ENCODE measurements around the gene GRID2. TPM values are rescaled to one million over a fixed set of nuclear protein-coding genes. Genes with fewer than 3 reads are reported as not detected.

The GRID2 gene
- total RNA-seq, 2 donors from 2014 or later = 0.28 TPM; not detected in 1

GRCh38 chr4:93466446-93466845 is 1162.7 kb downstream of the GRID2 start:
- H3K27me3 ChIP-seq (replicated peaks; ENCODE audit: insufficient read depth) = no peaks in the 10 kb centered on the region
- DNase-seq (ENCODE audit: low spot score) = no peak
- no peaks in the 10 kb centered on the region for H3K36me3 ChIP-seq
- H3K4me3 ChIP-seq = no peak overlapping the region
- no peak overlapping the region for H3K27ac ChIP-seq
- H3K9me3 ChIP-seq = no peaks in the 10 kb centered on the region
- ATAC-seq (ENCODE audit: insufficient number of reproducible peaks, low FRiP score, low read depth) = no peak
- TF ChIP-seq CTCF (IDR thresholded peaks at IDR 0.05) = no peak
- no peaks in the 10 kb centered on the region for H3K4me1 ChIP-seq (ENCODE audit: control insufficient read depth in 1 of 2, low read depth in 2 of 2)

GRCh38 chr4:93467484-93468155 is 1163.9 kb downstream of the GRID2 start:
- no peaks in the 10 kb centered on the region for H3K4me1 ChIP-seq (ENCODE audit: control insufficient read depth in 1 of 2, low read depth in 2 of 2)
- H3K4me3 ChIP-seq = no peak overlapping the region
- no peak for TF ChIP-seq CTCF (IDR thresholded peaks at IDR 0.05)
- no peaks in the 10 kb centered on the region for H3K9me3 ChIP-seq
- no peaks in the 10 kb centered on the region for H3K27me3 ChIP-seq (replicated peaks; ENCODE audit: insufficient read depth)
- no peak overlapping the region for H3K27ac ChIP-seq
- ATAC-seq (ENCODE audit: insufficient number of reproducible peaks, low FRiP score, low read depth) (no peak), DNase-seq (ENCODE audit: low spot score) (no peak)
- no peaks in the 10 kb centered on the region for H3K36me3 ChIP-seq

- no peak for ATAC-seq (ENCODE audit: insufficient number of reproducible peaks, low FRiP score, low read depth)
- no peak for DNase-seq (ENCODE audit: low spot score)
- no peak overlapping the region for H3K27ac ChIP-seq
These were observed 1165.8 kb downstream of the GRID2 start for GRCh38 chr4:93469560-93469959.

GRCh38 chr4:93475730-93476129 is 1172.0 kb downstream of the GRID2 start:
- no peak for ATAC-seq (ENCODE audit: insufficient number of reproducible peaks, low FRiP score, low read depth)
- H3K4me1 ChIP-seq (ENCODE audit: control insufficient read depth in 1 of 2, low read depth in 2 of 2) = no peaks in the 10 kb centered on the region
- DNase-seq (ENCODE audit: low spot score) = no peak
- no peak for TF ChIP-seq CTCF (IDR thresholded peaks at IDR 0.05)
- H3K9me3 ChIP-seq = no peaks in the 10 kb centered on the region
- no peak overlapping the region for H3K4me3 ChIP-seq
- H3K27ac ChIP-seq = no peak overlapping the region
- H3K36me3 ChIP-seq = no peaks in the 10 kb centered on the region
- H3K27me3 ChIP-seq (replicated peaks; ENCODE audit: insufficient read depth) = no peaks in the 10 kb centered on the region

More at GRCh38 chr4:93469560-93469959, 1165.8 kb downstream of the GRID2 start:
- no peak overlapping the region for H3K4me3 ChIP-seq
- H3K9me3 ChIP-seq = no peaks in the 10 kb centered on the region
- H3K4me1 ChIP-seq (ENCODE audit: control insufficient read depth in 1 of 2, low read depth in 2 of 2) = no peaks in the 10 kb centered on the region
- no peaks in the 10 kb centered on the region for H3K27me3 ChIP-seq (replicated peaks; ENCODE audit: insufficient read depth)
- no peak for TF ChIP-seq CTCF (IDR thresholded peaks at IDR 0.05)
- no peaks in the 10 kb centered on the region for H3K36me3 ChIP-seq

GRCh38 chr4:93478805-93479204 is 1175.0 kb downstream of the GRID2 start:
- Histone ChIP-seq H3K4me1 (ENCODE audit: control insufficient read depth in 1 of 2, low read depth in 2 of 2) (no peaks in the 10 kb centered on the region), H3K27me3 (replicated peaks; ENCODE audit: insufficient read depth) (no peaks in the 10 kb centered on the region), H3K36me3 (no peaks in the 10 kb centered on the region), H3K4me3 (no peak overlapping the region), H3K27ac (no peak overlapping the region), H3K9me3 (no peaks in the 10 kb centered on the region)
- DNase-seq (ENCODE audit: low spot score) (no peak), ATAC-seq (ENCODE audit: insufficient number of reproducible peaks, low FRiP score, low read depth) (no peak)
- TF ChIP-seq CTCF (IDR thresholded peaks at IDR 0.05) = no peak

Data from thoracic aorta (tissue), 2 donors.